Activated CD4-positive, alpha-beta T cell treated with anti-CD3 and anti-CD28 coated beads, Interleukin-2, Interleukin-4, amounts not matched to agents 100 ng/mL and 50 ng/mL, durations not matched to agents 16 hours and 8 hours (primary cell): ENCODE data around the gene PCDH9.

Experiments used
- DNase-seq: peaks from one replicate; pipeline ENCODE4 v3.0.0-alpha.2; 2020; ENCODE audit warnings: low spot score

PCDH9 gene

DNA sequence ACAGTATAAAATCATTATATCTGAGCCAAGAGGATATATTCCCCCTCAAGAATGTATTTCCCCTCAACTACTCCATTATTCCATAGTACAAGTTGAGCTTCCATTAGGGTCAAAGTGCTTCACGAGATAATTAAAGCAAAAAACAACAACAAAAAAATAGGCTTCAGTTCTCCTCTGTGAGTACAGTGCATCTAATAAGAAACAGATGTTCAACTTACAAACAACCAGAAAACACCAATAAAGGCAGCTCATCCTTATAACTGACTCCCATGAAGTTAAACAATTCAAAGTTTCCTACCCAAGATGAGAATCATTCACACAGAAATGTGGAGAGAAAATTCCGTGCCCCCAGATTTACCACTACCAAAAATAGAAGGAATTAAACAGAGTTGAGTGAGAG lies 854.4 kb downstream of the PCDH9 start:
- DNase-seq, result no peak

DNA sequence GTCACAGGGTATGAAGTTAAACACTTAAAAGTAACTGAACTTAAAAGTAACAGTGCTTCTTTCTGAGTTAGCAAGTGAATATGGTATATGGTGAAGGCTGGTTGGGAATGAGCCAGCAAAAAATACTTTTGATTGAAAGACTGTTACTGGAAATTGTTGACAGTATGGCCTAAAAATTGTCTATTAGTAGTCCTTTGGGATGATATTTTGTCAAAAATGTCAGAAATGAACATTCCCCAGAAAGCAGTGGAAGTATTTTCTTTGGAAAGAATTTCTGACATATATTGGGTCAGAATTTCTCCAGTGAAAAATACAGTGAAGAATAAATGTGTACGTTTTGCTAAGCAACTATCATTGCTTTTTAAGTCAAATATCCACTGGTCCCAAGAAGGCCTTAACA lies 860.5 kb downstream of the PCDH9 start:
- DNase-seq, result no peak

GRCh38 chr13:66367356-66367755 lies 862.8 kb downstream of the PCDH9 start:
- DNase-seq, result no peak

DNA sequence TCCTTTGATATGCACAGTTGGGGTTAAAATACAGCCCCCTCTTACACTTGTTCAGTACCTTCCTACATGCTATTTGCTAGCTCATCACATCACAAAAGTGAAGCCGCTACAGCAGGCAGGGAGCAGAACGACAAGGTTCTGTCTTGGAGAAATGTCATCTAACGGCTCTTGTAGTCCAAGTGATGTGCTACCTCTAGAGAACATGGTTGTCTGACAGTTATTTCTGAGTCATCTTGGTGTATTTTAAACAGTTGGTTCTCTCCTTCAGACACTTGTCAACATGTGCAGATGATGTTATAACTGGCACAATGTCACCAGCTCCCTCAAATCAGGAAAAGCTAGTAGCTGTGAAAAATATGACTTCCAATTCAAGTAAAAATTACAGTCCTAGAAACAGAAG lies 865.0 kb downstream of the PCDH9 start:
- no peak for DNase-seq

DNA sequence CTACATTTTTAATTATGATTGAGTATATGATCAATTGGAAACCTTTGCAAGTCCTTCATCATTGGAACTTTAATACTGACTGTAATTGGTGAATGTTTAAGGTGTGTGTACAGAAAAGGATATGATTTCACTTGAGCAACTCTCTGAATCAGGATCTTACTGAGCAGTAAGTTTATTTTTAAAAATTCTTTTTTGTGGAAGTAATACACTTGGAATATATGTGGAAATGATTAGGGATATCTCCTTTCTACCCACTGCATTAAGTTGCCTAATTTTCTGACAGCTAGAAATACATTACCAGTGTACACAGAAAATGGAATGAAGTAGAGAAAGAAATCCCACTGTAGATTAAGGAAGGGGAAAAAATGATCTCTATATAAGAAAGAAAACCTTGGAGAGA lies 865.8 kb downstream of the PCDH9 start:
- DNase-seq, result no peak

DNA sequence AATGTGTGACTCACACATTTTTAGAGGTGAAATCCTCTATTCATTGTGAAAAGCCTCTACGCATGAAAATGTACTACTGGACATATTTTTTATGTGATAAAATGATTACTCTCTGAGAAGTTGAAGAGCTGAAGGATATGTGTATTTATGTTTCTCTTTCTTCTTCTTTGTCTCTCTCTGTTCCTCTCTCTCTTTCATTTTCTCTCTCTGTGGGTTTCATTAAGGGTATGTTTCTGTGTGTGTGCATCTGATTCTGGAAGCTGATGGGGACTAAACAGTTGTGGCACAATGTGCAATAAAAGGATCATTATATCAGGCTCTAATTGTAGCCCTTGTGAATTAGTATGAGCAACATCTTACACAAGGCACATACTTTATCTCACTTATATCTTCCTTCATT lies 867.7 kb downstream of the PCDH9 start:
- DNase-seq, result no peak

GRCh38 chr13:66359910-66360552 lies 870.1 kb downstream of the PCDH9 start:
- no peak for DNase-seq

DNA sequence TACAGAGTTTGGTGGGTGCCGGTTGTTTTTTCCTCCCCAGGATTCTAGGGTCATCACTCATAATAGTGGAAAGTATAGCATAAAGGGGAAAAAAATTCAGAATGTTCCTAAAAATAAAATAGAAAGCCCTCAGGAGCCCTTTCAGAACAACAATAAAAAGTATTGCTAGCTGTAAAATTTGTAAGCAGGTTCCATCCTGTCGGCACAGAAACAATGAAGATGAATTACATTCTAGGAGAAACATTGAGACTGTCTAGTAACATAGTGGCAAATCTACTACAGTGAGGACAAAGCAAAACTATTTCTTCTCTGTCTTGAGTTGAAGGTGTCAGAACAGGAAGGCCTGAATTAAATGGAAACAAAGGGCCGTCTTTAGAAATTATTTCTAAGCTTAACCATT lies 870.7 kb downstream of the PCDH9 start:
- DNase-seq, result no peak

GRCh38 chr13:66358564-66358963 lies 871.6 kb downstream of the PCDH9 start:
- DNase-seq, result no peak

DNA sequence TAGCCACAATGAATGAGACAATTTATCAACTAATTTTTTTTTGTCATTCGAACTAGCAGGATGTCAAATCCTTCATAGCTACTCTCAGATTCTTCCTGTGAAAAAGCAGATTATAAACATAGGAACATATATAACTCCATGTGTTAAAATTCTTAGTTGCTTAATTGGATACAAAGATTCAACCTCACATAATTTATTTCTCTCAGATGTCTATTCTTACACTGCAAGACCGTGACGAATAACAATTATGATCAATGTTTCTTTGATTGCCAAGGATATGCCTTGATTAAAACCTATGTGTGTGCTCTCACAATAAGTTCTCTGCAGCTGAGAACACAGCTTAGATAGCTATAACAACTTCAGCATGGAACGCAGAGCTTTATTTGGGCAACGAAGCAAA lies 872.7 kb downstream of the PCDH9 start:
- DNase-seq, result no peak

DNA sequence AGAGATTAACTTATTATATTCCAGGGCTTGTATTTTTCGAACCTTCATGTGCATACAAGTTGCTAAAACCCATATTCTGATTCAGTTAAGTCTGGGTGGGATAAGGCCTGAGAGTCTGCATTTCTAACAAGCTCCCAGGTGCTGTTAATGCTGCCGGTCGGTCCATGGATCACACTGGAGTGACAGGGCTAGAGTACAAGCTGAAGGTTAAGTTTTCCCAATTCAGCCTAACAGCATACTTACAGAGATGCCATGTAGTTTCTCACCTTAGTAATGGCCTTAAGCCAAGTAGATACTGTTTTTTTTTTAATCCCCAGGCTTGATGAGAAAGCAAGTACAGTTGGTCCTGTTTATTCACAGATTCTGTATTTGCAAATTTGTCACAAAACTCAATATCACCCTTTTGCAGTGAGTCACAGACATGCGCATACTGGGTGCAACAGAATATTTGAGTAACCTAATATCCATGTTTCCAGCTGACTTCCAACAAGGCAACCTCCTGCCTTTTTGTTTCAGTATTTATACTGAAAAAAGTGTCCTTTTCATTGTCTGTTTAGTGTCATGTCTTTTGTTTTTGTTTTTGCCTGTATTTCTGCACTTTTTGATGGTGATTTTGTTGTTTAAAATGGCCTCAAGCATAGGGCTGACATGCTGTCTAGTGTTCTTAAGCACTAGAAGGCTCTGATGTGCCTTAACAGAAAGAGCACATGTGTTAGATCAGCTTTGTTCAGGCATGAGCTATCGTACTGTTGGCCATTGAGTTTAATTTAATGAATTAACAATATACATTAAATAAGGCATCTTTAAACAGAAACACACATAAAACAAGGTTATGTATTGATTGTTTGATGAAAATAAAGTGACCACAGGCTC lies 875.0 kb downstream of the PCDH9 start:
- DNase-seq, result no peak

- no peak for DNase-seq
Measured at GRCh38 chr13:66353664-66354063, 876.5 kb downstream of the PCDH9 start.

DNA sequence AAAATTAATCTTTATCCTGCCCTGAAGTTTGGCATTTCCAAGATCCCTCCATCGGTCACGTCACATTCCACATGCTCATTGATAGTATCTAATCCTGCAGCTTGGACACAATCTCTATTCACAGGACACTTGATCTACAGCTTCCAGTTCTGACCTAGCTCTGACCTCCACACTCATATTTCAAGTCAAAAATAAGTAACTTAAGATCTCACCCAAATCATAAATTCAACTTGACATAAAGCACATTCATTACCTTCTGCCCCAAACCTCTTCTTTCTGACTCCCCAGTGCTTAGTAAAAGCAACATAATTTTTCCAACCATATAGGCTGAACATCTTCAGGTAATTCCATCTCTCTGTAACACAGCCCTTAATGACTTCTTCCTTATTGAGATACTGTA lies 880.2 kb downstream of the PCDH9 start:
- DNase-seq, result no peak

DNA sequence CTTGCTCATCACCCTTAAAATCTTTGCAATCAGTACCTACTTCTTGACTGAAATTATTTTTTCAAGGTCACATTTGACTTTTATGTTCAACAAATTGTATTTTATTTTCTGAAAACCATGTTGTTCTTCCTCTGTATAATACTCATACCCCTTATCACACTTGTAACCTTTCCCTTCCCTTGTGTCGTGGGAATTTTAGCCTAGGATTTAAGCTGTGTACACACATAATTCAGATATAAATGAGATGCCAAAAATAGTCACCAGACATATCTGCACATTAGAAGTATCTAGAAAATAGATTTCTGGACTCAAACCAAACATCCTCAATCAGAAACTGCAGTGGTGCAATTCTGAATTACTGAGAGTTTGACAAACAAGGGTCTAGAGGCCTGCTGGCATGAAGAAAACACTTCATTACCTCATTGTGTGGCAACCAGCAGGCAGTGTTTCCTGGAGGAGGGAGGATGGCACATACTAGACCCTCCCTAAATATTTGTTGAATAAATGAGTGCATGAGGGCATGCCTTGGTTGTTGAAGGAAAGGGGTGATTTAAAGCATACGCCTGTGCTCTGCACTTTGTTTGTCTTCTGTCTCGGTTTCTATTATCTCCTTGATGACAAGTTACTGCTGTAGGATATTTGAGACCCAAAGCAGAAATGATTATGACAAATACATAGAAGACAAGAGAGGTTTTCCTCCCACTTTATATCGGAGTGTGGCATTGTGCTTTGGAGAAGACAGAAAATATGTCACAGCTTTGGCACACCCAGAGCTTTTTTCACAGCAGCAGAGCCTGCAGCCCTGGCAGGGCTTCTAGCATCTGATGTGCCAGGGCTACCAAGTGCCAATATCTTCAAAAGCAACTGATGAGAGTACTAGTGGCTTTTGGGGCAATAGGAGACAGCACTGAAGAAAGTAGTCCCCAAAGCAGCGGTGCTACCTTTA lies 881.1 kb downstream of the PCDH9 start:
- no peak for DNase-seq

GRCh38 chr13:66347486-66348117 lies 882.5 kb downstream of the PCDH9 start:
- DNase-seq, result no peak

GRCh38 chr13:66345971-66346370 lies 884.2 kb downstream of the PCDH9 start:
- DNase-seq, result no peak

GRCh38 chr13:66345518-66345810 lies 884.7 kb downstream of the PCDH9 start:
- DNase-seq, result no peak

DNA sequence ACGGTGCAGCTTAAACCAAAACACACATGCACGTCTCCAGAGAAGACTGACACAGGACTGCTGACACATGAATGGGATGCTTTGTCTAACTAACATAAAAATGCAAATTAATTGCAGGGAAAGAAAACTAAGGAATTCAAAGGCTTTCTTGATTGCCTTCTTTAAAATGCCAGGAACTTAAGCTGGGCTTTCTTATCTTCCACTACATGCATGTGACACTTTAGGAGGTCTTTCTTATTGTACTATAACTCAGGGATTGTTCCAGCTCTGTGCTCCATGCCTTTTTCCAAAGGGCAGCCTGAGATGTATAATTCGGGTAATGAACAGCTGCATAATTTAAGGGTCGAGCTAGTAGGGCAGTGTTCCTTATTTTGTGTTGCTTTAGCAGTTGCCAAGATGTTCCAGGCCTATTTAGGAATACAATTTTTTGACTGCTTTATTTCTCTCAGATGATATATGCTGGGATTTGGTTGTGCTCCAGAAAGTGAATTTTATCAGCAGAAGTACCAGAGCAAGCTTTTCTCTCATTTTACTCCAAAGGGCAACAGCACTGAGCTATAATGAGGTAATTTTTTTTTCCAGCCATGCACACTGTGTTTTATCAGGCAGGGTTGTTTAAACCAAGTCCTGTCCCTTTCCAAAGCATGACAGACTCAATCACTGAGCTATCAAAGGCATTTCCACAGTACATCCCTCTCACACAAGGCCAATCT lies 885.2 kb downstream of the PCDH9 start:
- no peak for DNase-seq

DNA sequence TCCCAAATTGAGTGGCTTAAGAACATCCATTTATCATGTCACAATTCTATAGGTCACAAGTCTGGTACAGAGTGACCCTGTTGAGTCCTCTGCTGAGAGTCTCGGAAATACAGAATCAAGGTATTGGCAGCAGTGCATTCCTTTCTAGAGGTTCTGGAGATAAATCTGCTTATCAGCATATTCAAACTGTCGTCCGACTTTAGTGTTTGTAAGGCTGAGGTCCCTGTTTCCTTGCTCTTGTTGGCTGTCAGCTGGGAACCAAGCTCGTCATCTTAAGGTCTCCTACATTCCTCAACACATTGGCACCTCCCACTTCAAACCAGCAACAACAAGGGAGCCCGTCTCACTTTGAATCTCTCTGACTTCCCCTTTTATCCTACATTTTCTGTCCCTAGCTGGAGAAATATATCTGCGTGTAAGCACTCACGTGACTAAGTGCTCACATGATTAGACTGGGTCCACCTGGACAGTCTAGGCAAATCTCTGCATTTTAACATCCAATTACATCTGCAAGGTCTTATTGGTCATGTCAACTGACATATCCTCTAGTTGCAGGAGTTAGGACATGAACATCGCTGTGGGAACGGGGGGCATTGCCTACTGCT lies 886.8 kb downstream of the PCDH9 start:
- no peak for DNase-seq

DNA sequence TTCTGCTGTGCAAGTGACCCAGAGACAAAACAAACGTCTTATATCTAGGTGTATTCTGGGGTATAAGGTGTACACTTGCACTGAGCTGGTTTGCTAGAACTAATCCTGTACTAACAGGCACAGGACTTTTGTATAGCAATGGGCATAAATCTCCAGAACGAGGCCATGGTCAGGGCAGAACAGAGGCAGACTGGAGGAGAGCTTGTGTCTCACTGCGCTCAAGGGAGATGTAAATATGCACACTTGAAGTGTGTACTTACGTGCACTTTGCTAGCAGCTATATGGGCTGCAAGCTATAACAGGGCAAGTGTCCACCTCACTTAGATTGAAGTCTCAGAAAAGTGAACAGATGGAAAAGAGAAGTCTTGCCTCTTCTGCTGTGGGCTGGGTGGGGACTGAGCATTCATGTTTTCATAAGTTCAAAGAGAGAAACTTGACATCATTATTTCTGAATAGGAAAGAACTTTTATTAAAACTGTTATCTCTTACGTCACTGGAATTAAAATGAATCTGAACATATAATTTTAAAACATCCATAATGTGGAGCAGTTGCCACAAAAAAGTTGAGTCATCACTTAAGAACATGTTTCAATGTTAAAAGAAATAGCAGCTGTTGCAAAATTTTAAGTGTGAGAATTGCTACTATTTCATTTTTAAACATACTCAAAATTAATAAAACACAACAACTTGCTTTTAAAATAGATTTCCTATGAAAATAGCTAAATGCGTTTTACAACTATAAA lies 888.3 kb downstream of the PCDH9 start:
- DNase-seq, result no peak

GRCh38 chr13:66339214-66339613 lies 890.9 kb downstream of the PCDH9 start:
- no peak for DNase-seq
